NCI-H1436 (cell line): Measurements from ENCODE around the gene THRB.

ENCODE experiments used
- DNase-seq: peaks from one replicate; lab custom pipeline; 2025; lab: John Stamatoyannopoulos, UW

THRB gene

DNA sequence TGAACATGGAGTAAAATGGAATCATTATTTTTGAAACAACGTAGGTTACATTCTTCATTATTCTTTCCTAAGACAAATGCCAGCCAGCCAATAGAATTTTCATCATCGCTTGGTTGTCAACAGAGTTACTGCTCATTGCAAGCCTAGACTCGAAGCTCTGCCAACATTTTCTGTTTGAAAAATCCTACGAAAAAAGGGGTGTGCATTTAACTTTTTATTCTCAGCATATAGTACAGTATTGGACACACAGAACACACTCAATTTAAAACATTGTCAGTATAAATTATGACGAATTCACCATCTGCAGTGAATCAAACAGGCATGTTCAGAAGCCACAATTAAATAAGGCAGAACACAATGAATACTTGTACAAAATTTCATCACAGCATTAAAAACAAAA, 317.4 kb downstream of the THRB start:
- DNase-seq: no peak

DNA sequence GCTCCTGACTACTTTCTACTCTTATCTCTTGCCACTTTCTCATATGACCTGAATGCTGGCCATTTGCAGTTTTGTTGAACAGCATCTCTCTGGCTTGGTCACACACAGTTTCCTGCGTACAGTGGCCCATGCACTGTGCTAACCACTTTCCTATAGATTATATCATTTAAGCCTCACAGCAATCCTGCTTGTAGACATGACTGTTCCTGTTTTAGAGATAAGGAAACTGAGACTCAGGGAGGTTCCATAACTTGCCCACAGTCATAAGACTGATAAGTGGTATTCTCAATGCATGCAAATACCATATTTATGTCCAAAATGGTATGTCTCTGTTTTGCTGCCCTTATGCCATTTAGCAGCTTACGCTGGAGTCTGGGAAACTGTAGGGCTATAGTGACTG, 320.0 kb downstream of the THRB start:
- no peak for DNase-seq

- DNase-seq: no peak
Observed at GRCh38 chr3:24168977-24169376, 325.7 kb downstream of the THRB start.

- no peak for DNase-seq
Observed at GRCh38 chr3:24167429-24167828, 327.2 kb downstream of the THRB start.

GRCh38 chr3:24166515-24166914, 328.1 kb downstream of the THRB start:
- no peak for DNase-seq

DNA sequence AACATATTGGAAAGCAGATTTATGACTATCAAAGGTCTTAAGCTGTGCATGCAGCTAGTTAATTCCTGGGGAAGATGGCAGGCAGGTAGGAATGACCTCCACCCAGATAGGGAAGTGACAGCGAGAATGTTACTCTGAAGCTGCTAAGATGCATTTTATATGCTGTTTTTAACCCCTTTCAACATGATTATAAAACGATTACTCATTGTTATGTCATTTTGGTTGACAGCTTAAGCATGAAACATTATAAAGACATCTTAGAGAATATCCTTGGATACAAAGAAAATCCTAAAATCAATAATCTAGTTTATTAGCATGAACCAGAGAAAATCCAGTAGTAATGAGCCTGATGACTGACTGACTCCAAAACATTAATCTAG, 329.1 kb downstream of the THRB start:
- DNase-seq: no peak

DNA sequence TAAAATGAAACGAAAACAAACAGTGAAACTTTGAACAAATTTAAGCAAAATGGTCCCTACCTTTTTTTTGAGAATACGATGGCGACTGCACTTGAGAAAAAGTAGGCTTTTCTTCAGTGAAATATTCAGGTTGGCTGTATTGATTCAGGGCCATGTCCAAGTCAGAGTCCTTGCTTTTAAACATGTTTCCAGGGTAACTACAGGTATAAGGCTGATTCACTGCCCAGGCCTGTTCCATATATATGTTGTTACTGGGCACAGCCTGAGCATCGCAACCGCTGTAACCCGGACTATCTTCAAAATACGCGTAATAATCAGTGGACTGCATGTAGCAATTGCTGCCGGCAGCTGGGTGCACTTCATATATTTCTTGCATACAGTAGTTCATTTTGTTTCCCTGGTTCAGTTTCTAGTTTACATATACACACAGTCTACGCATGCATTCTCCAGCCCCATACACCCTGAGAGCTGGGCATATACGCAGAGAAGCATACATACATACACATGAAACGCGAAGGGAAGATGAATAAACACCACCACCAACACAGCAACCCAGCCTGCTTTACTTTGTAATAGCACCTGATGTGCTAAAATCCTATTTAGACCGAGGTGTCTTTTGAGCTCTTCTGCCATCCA, 329.6 kb downstream of the THRB start:
- no peak for DNase-seq

DNA sequence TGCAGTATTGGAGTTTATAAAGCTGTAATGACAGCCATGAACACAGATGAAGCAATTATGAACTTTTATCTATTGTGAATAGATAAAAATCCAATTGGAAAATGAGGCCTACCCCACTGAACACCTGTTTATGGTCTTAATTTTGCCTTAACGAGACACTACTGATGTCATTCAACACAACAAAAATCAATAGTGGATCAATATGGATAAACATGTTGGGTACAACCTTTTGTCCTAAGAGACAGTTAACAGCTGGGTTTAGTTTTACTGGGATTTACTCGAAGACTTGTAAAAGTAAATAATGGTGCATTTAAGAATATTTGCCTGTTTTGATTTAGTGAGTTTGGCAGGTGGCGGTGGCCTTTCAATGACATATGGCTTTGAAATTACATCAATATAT, 331.7 kb downstream of the THRB start:
- DNase-seq: no peak

DNA sequence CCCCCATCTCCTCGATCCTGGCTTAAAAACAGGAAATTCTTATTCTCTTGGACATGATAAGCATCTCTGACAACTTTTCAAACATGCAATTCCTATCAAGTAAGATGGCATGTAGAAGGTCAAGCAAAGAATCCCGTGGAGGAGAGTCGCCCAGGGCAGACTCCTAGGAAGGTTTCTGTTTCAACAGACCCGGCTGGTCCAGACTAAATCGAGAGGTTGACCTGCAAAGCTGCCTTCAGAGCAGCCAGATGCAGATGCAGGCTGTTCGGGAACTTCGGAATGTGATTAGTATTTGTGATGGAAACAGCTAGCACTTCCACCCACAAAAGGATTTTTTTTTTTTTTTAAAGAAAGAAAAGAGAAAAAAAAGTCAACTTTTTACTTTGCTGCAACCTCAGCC, 332.8 kb downstream of the THRB start:
- no peak for DNase-seq

- DNase-seq: no peak
Observed at GRCh38 chr3:24160424-24161095, 334.1 kb downstream of the THRB start.

DNA sequence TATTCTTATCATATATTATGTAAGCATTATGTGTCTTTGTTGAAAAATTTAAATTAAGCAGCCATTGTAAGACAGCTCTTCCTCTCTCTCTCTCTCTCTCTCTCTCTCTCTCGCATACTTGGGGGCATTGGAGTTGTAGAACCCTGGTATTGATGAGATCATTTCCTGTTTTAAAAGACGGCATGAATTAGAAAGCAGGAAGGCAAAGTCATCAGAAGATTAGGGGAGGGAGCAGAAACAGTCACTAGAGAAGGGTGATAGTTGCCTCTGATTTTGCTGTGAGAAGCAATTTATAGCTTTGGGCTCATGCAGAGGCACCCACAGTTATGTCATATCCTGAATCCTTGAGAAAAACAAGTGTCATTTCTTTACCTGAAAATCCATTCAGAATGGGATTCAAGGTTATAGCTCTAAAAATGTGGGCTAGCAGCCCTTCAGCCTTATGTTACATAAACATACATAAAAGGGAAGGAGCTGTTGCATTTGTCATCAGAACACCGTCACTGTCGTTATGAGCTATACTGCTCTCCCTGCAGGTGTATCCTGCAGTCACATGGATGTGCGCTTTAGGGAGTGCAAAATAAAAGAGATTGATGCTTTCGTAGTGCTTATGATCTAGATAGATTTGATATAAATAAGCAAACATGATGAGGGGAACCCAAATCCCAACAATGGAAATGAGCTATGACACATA, 335.7 kb downstream of the THRB start:
- no peak for DNase-seq

DNA sequence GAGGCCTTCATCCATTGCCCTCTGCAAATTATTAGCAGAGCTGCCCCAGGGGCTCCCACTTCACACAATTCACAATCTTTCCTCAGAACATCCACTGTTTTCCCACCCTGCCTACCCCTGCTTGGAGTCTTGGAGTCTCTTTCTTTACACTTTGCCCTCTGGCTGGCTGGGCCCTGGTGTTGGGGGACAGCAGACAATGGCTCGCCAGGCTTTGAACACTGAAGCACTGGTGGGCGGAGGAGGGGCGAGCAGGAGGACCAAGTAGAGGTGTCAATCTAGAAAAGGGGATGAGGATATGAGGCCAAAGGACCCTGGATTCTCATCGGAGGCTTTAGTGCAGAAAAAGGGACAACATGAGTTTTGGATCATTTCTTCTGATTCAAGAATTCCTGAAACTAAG, 337.5 kb downstream of the THRB start:
- DNase-seq: no peak

DNA sequence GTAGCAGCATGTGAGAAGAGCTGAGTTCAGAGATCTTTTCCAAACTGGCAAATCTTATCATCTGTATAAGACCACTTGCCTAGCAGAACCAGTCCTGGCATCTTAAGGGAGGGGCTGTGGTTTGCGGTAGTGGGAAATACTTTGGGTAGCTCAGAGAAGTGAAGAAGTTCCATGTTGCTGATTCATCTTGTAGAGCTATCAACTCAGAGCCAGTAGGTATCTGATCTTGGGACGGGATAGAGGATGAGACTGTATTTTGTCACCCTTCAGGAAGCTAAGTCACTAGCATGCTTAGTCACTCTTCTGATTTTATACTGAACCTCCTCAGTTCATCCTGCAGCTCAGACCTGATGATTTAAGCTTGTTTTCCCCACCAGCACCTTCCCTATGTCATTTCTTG, 338.2 kb downstream of the THRB start:
- DNase-seq: no peak

DNA sequence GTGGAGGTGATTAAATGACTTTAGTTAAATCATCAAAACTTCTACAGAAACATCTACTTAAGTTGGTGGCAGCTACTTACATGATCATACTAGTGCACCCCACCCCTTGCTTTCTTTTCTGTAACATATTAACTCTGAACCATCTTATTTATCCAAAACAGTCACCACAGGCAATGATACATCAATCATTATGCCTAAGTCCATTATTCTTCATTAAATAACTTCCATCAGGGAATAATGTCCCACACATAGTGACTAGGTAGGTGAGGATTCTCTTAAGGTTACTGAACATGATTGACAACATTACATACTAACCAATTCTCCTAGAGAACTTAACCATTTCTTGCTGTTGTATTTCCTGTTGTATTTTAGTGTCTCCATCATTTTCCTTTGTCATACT, 339.4 kb downstream of the THRB start:
- DNase-seq: no peak

GRCh38 chr3:24154781-24155180, 339.9 kb downstream of the THRB start:
- no peak for DNase-seq

GRCh38 chr3:24154013-24154695, 340.5 kb downstream of the THRB start:
- no peak for DNase-seq

DNA sequence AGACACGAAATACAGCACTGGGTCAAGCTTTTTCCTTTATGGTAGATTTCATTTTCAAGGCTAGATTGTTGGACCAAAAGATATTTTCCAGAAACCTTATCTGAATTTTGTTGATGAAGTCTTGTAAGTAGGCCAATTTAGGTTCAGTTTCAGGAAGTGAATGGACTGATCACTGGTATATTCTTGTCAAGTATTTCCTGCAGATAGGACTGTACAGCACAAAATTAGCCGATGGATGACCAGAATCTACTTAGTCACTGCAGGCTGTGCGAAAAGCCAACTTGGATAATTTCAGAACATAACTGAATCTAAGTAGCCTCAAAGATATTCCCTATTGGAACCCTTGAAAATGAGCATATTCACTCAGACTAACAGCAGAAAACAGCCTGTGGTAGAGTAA, 343.1 kb downstream of the THRB start:
- DNase-seq: no peak

- DNase-seq: no peak
Observed at GRCh38 chr3:24149032-24149431, 345.6 kb downstream of the THRB start.

DNA sequence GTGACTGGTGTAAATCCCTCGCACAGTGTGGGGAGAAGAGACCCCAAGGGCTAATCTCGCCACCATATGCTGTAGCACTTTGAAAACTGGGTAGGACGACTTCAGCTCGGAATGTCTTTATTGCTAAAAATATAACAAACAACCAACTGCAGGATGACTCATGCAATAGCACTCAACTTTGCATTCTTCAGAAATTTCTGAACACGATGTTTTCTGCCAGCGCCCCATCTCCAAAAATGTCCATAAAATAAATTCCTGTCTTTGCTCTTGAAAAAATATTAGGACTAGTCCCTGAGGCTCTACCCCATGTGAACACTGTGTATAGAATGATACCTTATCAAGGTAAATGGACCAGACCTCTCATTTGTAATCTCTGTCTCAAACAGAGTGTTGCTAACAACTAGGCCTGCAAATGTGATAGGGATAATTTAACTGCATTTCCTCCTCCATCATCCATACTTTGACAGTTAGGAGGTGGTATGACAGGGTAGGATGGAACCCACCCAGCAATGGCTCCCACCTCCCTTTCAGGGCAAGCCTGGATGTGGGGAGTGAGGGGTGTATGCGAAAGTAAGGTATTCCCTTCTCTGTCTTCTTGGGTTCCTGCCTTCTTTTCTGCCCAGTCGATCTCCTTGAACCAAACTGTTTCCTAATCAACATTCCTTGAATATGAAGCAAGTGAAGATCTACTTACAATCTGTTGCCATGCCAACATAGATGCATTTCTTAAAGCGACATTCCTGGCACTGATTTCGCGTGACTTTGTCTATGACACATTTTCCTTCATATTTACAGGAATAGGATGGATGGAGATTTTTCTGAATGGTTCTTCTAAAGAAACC, 348.4 kb downstream of the THRB start:
- no peak for DNase-seq

- DNase-seq: no peak
Observed at GRCh38 chr3:24145481-24145880, 349.2 kb downstream of the THRB start.

GRCh38 chr3:24142127-24142526, 352.5 kb downstream of the THRB start:
- DNase-seq: no peak

DNA sequence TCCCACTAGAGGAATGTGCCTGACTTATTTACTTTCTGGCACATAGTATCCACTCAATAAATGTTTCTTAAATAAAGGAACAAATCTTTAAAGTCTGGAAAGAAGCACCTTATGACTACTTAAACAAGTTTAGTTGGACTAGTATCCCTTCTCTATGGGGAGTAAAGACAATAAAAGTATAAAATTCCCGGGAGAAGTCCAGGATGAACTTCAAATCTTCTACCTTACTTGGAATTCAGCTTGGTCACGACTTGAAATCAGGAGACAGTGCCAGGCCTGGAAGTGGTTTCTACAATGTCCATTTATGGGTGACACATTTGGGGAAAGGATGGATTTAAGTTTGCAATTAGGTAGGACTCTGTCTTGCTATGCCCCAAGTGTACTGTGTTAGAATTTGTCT, 353.1 kb downstream of the THRB start:
- DNase-seq: no peak
